Stimulated activated CD4-positive, alpha-beta T cell treated with anti-CD3 and anti-CD28 coated beads, Interleukin-4, amount 100 ng/mL, for 4 hours (primary cell): ENCODE measurements around the gene MRPL19.

Experiments used
- DNase-seq, 2 experiments: peaks; one replicate each; pipeline ENCODE4 v3.0.0-alpha.2; 2020

Gene MRPL19

DNA sequence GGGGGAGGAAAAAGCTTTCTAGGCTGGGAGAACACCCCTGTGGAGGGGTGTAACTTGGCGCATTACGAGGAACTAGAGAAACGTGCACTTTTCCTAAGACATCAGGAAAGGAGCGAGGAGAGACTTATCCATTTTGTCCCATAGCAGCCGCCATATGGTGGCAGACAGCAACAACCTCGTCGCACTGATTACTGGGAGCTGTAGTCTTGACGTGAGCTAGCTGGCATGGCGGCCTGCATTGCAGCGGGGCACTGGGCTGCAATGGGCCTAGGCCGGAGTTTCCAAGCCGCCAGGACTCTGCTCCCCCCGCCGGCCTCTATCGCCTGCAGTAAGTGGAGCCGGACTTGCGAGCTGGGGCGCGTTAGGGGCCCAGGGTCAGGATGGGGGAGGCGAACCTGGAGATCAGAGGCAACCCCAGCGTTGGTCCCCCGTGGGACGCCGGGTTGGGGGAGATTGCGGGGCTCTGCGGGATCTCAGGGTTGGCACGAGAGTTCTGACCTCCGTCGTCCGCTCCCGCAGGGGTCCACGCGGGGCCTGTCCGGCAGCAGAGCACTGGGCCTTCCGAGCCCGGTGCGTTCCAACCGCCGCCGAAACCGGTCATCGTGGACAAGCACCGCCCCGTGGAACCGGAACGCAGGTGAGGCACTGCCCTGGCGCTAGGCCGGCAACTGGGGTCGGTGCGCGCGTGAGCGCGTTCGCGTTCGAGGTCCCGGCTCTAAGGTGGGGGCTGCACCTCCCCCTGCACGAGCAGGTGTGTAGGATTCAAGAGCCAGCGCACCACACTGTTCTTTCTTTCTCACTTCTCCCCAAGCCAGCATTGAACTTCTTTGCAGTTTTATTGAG, at the start of gene MRPL19:
TSS of gene MRPL19 (plus strand) at position 201 of the 843 bp plus-strand sequence. CDS start at position 226, 25 bp downstream.
- DNase-seq, result peak; percentile 62 to 77

DNA sequence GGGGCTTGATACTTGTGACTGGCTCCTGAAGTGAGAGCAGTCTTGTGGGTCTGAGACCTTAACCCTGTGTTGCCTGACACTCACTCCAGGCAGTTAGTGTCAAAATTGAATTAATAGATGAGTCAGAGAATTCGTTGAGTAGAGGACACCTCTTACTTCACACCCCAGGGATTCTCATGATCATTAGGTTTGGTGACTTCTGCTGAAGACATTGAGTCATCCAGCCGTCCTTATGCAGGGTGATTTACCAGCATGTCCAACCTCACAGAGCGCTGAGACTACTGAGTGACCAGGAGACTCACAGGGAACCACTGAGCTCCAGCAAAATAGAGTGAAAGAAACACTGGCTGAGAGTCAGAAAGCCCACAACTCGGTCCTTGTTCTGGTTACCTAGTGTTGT, 49.8 kb upstream of the MRPL19 start:
- DNase-seq, result no peak

DNA sequence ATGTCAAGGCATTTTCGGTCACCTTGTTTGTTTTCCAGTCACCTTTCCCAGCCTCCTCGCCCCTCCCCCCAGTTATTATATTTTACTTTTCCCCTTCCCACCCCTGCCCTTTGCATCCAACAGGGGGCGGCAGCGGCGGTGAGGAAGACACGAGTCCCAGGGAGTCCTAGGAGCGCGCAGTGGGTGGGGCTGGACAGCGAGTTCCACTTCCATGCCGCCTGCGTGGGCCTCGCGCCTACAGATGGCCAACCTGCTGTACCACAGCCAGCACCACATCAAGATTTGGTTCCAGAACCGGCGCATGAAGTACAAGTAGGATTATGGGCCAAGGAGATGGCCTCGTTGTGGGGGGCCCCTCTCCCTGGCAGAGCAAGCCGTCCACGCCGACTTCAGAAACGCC, 48.6 kb upstream of the MRPL19 start:
- DNase-seq, result no peak

GRCh38 chr2:75598589-75599155, 47.9 kb upstream of the MRPL19 start:
- DNase-seq, result no peak

- no peak for DNase-seq
Observed at GRCh38 chr2:75600461-75601011, 46.0 kb upstream of the MRPL19 start.

DNA sequence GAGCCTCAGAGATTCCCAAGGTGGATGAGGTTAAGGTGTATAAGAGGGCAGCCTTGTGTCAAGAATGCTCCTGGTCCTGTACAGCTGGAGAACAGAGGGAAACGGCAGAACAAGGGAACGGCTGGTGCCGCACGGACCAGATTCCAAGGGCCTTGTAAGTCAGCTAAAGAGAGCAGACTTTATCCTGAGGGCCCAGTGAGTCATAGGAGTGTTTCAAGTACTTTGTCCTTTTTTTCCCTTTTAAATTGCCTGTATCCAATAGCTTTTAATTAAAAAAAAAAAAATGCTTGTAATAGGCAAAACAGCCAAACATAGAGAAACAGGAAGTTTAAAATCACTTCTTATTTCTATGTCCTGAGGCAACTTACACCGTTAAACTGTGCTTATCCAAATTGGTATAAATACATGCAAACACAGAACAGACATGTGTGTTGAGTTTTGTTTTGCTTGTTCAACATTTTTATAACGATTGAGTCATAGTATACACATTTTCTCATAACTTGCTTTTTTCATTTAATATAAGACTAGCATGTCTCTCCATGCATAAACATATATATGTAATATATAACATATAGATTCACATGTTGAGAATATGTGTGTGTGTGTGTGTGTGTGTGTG, 43.8 kb upstream of the MRPL19 start:
- DNase-seq, result no peak

- DNase-seq, result no peak
Observed at GRCh38 chr2:75603477-75603876, 43.1 kb upstream of the MRPL19 start.

GRCh38 chr2:75604484-75604883, 42.1 kb upstream of the MRPL19 start:
- no peak for DNase-seq

DNA sequence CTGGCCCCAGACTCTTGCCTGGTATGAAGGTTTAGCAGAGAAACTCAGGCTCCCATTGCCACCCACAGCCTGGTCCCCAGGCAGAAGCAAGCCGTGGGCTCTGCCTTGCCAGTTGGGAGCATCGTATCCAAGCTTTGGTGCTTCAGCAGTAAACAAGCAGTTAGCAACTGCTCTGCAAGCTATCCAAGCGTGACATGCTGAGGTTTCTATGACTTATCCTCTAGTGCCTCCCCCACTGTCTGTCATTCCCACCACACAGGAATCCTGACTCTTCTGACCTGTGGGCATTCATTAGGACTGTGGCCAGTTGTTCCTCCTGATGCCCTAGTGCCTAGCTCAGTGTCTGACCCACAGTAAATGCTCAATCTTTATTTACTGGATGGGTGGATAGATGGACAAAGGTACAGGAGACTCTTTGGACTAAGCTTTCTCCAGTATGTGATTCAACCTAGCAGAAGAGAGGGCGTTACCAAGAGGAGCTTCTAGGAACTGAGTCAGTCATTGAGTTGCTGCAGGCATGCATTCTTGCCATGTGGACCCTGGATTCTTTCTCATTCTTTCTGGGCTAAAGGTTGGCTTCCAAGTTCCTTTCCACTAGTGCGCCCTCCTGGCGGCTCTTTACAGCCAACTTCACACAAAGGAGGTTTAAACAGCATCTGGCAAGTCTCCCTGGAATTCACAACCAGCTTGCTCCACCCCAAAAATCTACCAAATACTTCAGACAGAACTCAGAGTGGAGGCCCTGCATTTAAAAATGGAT, 40.6 kb upstream of the MRPL19 start:
- no peak for DNase-seq

DNA sequence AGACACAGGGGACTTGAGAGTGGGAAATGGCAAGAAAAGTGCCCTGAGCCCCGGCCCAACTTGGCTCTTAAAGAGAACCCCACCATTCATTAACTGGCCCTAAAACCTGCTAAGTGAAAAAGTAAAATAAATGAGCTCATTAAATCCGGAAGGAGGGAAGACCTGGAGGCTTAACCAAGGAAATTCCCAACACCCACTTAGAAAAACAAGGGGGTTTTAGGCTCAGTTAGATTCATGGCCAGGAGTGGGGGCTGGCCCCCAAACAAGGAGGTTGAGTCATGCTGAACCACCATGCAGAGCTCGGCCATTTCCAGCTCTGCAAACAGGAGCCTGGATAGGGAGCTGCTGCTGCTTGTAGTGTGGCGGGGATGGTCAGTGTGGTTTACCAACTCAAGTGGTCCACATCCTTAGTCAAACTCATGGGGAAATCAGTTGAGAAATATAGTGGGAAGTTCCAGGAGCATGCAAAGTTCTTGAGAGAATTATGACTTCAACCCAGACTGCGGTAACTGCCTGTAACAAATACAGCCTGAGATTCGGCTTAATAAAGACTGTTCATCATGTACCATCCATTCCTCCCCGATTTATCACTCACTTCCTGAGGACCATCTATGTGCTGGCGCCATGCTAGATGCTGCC, 39.7 kb upstream of the MRPL19 start:
- DNase-seq, result no peak

DNA sequence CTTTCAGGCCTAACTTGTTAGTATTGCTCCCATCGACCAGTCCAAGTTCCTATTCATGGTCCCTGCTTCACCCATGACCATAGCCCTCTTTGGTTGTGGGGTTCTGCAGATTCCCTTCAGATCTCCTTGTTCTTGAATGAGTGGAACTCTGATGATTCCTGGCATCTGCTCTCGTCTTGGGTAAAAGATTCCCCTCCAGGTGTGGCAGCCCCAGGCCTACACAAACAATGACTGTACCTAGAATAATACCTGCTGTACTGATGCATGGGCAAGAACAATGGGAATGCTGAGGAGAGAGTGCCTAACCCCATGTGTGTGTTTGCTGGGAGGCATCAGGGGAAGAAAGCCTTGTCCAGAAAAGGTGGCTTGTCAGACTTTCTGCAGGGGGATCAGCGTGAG, 39.2 kb upstream of the MRPL19 start:
- DNase-seq, result no peak

- DNase-seq, result no peak
Observed at GRCh38 chr2:75607988-75608683, 38.4 kb upstream of the MRPL19 start.

DNA sequence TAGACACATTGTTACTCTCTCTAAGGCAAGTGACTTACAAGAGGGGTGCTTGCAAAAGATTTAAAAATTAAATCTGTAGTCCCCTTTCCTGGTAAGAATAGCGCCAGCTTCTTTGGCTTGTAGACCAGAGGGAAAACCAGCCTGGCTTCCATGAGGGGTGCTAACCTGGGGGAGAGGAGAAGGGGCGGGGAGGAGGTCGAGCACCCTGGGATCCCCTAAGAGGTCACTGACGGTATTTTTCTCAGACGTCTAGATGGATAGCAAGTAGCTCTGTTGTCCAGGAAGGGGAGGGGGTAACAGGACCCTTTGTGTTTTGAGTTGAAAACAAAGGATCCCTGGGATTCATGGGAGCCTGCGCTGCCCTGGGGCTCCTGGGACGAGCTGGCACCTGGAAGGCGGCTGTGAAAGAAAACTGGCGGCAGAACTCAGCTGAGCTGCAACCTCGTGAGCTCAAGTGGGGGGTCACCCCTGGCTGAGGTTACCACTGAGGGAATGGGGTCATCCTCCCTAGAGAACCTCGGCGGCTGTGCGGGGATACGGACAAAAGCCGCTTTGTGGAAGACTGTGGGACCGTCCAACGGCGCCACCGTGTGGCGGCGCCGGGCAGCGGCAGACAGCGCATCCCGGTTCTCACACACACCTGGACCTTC, 37.8 kb upstream of the MRPL19 start:
- peak; percentile 21 to 41 for DNase-seq

DNA sequence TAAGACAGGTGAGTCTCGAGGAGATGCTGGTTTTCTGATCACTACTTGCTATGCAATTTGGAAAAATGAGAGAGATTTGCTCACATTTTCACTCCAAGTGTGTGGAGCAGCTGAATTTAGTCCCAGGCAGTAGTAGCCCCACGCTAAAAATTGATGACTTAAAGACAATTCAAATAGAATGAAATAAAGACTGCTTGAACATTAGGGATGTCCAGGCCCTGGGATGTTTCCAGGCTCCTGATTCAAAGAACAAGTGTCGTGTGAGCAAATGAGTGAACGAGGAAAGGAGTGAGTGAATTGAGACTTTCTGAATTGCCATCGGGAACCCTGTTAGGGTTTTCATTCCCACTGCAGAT, 37.3 kb upstream of the MRPL19 start:
- no peak for DNase-seq

DNA sequence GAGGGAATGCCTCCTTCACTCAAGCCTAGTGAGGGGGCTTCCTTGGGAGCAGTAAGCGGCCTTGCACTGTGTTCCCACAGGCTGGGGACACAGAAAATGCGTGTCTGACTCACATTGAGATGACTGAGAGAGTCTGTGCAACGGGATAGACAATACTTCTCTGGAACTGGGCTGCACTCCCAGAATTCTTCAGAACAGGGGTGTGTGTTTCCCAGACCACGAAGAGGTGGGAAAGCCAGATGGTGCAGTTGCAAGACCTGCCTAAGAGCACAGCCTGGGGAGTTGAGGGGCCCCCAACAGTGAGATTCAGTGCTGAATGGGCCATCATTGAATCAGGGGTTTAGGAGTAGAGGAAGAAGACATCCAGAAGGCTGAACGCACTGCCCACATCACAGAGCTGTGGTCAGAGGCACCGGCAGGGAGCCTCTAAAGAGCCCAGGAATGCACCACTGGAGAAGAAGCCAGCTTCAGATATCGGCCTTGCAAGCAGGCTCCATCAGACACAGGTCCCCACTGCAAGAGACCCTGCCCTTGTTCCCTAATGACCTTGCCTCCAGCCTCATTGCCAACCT, 36.6 kb upstream of the MRPL19 start:
- DNase-seq, result no peak

- no peak for DNase-seq
Observed at GRCh38 chr2:75610671-75611070, 35.9 kb upstream of the MRPL19 start.

DNA sequence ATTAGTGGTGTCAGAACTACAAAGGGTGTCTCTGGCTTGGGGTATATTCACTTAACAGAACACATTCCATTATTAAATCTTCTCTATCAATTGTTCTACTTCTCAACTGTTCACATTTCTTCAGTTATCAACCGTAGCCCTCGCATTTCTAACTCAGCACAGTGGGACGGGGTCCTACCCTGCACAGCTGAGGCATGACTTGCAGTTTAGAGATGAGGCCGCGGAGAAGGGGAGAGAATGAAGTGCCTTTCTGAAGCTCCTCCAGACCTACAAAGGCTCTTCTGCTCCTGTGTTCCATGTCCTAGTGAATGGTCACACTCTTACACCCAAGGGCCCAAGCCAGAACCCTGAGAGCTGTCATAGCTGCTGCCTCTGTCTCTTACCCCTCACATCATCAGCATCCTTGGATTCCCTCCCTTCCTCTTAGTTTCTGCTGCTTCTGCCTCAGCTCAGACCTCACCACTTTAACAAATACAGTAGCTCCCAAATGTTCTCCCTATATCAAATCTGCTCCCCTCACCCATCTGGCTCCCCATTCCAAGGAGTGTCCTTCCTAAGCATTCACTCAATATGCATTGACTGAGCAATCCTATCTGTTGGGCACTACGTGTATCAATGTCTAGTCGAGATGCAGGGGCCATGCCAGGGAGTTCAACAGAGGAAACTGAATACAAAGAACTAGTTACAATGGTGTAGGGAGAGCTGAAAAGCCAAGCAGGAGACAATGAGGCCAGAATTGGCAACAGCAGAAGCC, 34.3 kb upstream of the MRPL19 start:
- DNase-seq, result no peak

GRCh38 chr2:75612862-75613243, 33.7 kb upstream of the MRPL19 start:
- DNase-seq, result no peak

DNA sequence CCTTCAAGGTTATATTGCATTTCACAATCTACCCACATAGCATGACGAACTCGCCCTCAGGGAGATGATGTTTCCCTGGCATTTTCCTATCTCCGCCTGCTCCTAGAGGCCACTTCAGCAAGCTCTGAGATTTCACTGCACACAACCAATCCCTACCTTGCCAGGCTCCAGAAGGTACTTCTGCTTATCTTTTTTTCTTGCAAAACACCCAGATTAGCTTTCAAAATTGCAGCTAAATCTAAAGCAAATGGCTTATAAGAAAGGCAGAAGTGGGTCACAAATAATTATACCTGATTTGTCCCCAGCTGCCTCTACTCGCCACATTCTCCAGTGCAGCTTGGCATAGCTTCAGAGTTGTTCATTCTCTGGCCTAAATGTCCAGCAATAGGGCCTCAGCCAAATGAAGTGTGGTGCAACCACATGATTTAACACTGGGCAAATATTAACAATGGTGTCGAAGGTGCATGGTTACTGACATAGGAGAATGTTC, 32.4 kb upstream of the MRPL19 start:
- no peak for DNase-seq

GRCh38 chr2:75616406-75616805, 30.2 kb upstream of the MRPL19 start:
- DNase-seq, result no peak
